GM18909 (cell line): Measurements from ENCODE around the gene TMEM258.

Source experiments
- ATAC-seq: cut with Tn5 transposase; IDR thresholded peaks from one replicate; pipeline ENCODE4 v1.9.1; 2021; ENCODE audit warnings: mild to moderate bottlenecking; ENCODE audit not compliant: unreplicated experiment, poor library complexity

The TMEM258 gene

DNA sequence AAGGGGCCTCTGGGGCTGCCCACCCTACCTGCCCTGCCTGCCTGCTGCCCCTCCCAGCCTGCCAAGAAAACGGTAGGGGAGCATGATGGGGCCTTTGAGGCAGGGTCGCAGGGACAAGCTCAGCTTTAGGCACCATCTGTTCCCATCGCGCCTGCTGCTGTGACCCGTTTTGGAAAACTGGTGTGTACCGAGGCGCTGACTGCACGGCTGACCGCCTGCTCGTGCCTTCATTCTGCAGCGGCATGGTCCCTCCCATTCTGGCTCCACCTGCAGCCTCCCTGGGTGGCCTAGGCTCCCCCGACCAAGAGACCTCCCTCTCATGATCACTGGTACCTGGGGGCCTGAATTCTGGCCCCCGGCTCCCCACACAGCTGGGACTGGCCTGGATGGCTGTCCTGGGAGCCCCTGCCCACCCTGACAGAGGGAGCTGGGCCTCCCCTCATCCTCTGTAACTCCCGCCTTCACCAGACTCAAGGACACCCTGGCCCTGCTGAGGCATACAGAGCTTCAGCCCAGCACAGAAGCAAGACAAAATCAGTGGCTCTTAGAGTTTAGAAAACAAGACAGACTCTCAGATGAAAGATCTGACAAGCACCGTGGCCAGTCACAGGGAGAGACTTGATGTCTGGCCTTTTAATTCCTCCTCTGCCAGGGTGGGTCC is 46.5 kb downstream of the TMEM258 start:
- no peak for ATAC-seq

DNA sequence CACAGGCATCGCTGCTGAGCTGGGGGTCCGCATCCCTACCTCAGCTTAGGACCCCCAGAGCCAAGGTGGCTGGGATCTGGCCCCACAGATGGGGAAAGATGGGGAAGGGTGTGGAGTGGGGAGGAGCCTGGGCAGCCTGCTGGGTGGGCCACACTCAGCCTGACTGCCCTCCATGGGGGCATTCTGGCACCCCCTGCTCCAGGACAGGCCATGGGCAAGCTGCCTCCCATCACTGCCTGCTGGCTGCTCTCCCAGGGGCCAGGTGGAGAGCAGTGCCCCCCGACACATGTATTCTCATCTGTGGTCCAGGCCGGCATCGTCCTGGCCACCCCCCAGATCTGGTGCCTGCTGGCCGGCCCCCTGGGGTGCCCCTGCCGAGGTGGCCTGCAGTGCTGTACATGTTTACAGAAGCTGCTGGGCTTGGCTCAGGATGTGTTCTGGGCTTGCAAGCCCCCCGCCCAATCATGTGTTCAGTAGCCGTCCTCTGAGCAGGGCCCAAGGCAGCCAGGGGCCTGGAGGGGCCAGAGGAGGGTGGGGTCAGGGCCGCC is 47.7 kb downstream of the TMEM258 start:
- no peak for ATAC-seq

DNA sequence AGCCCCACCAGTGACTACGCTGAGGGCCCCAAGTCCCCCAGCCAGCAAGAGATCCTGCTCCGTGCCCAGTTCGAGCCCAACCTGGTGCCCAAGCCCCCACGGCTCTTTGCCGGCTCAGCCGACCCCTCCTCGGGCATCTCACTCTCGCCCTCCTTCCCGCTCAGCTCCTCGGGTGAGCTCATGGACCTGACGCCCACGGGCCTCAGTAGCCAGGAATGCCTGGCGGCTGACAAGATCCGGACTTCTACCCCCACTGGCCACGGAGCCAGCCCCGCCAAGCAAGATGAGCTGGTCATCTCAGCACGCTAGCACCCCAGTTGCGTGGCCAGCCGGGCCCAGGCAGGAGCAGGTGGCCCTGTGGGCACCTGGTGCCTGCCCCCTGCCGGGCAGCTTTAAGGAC is 48.2 kb downstream of the TMEM258 start:
- no peak for ATAC-seq

DNA sequence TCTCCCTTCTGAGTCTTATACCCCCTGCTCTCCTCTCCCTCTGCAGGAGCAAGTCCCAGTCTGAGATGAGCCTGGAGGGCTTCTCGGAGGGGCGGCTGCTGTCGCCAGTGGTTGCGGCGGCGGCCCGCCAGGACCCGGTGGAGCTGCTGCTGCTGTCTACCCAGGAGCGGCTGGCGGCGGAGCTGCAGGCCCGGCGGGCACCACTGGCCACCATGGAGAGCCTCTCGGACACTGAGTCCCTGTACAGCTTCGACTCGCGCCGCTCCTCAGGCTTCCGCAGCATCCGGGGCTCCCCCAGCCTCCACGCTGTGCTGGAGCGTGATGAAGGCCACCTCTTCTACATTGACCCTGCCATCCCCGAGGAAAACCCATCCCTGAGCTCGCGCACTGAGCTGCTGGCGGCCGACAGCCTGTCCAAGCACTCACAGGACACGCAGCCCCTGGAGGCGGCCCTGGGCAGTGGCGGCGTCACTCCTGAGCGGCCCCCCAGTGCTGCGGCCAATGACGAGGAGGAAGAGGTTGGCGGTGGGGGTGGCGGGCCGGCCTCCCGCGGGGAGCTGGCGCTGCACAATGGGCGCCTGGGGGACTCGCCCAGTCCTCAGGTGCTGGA is 48.8 kb downstream of the TMEM258 start:
- no peak for ATAC-seq

DNA sequence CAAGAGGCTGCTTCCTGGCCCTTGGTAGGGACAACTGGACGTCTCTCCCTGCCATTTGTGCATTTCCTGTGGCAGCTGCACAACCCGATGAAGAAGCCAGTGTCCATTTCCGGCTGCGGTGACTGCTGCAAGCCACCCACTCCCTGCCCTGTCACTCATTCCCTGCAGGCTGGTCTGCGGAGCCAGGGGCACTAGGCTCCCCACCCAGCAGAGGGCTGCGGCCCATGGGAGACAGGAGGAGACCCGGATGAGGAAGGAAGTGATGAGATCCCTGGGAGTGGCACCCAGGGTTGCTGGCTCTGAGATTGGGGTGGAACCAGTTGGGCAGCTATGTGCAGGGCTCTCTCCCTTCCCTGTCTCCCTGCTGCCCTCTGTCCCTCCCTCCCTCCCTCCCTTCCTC is 50.0 kb downstream of the TMEM258 start:
- ATAC-seq = no peak

DNA sequence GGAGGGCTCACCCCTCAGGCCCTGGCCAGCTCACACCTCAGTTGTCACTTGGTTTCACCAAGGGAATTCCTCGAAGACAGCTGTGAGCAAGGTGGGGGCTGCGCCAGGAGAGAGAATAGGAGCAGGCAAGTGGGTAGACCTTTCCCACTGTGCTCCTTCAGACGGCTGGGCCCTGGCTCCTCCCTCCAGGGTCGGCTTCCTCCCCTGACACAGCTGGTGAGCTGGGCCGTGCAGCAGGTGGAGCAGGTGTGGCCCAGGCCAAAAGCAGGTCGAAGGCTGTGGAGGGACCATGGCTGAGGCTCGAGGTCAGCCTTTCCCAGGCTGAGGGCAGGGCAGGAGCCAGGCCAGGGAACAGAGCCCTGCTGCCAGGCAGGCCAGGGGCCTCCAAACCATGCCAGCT is 52.4 kb downstream of the TMEM258 start:
- ATAC-seq = no peak

DNA sequence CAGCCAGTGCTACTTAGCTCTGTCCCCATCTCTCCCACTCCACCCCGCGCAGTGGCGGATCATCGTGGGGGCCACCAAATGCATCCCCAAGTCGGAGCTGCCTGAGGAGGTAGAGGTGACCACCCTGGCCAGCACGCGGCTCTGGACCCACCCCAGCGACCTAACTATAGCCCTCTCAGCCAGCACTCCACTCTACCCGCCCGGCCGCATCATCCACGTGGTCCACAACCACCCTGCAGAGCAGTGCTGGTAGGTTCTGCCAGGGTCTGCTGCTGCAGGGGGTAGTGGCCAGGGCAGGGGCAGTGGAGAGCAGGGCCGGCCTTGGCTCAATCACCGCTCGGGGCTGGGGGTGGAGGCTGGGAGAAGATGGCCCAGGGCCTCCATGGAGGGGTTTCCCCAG is 53.0 kb downstream of the TMEM258 start:
- ATAC-seq = no peak
